SK-N-SH (cell line): ENCODE data around the gene BBS4. TPM values are rescaled to one million over a fixed set of nuclear protein-coding genes. Genes with fewer than 3 reads are reported as not detected.
"Not testable (repeated sequence)": the region's sequence is repeated elsewhere in the genome, so short reads cannot be mapped to it uniquely, and the experiment has no call there.

ENCODE experiments used
- CTCF ChIA-PET: fragments of 300-600, 350-600 bp; formaldehyde crosslinking; extraction: SDS; loops from one replicate; lab custom pipeline; 2021; lab: Yijun Ruan, JAX
- POLR2A ChIA-PET: fragments of 350-600 bp; sonication (Branson Sonifier 250); formaldehyde crosslinking; extraction: SDS; loops from one replicate; lab custom pipeline; 2020; ENCODE audit warnings: antibody characterized with exemption, inconsistent platforms; lab: Yijun Ruan, JAX
- DNase-seq: peaks from one replicate; pipeline ENCODE4 v3.0.0; 2012
- H2AFZ ChIP-seq: fragments of 200-600 bp; sonication (generic); 2 replicates; pipeline ENCODE4 v1.8.1; 2016; ENCODE audit warnings: antibody characterized with exemption, mild to moderate bottlenecking, low read depth
- H3F3A ChIP-seq: fragments of 200-600 bp; sonication (generic); replicated peaks from 2 replicates; pipeline ENCODE3; 2016; ENCODE audit warnings: antibody characterized with exemption, mild to moderate bottlenecking; ENCODE audit not compliant: insufficient read depth
- H3K27ac ChIP-seq, 2 experiments: fragments of 200-500 bp in 1 of 2; fragments of 200-600 bp in 1 of 2; sonication (Bioruptor generic) in 1 of 2; sonication (generic), shearing (Covaris generic) in 1 of 2; 2 replicates each; pipeline versions ENCODE4 v1.5.1 to v1.6.1; 2014 to 2016; ENCODE audit warnings: low read depth in 2 of 2, inconsistent platforms in 1 of 2, low read length in 1 of 2, mild to moderate bottlenecking in 1 of 2, mixed read lengths in 1 of 2
- H3K27me3 ChIP-seq: fragments of 200-600 bp; sonication (generic), shearing (Covaris generic); 2 replicates; pipeline ENCODE4 v1.6.1; 2016; ENCODE audit warnings: mixed run types; ENCODE audit not compliant: insufficient read depth
- H3K36me3 ChIP-seq, 2 experiments: fragments of 200-500 bp in 1 of 2; fragments of 200-600 bp in 1 of 2; sonication (Bioruptor generic) in 1 of 2; sonication (generic) in 1 of 2; replicated peaks in 1 of 2; 2 replicates each; pipeline versions ENCODE3 to v1.5.1; 2014 to 2016; ENCODE audit warnings: low read length in 1 of 2, mild to moderate bottlenecking in 1 of 2; ENCODE audit not compliant: insufficient read depth in 2 of 2, control insufficient read depth in 1 of 2
- H3K4me1 ChIP-seq, 2 experiments: fragments of 200-500 bp in 1 of 2; fragments of 200-600 bp in 1 of 2; sonication (Bioruptor generic) in 1 of 2; sonication (generic), shearing (Covaris generic) in 1 of 2; 2 replicates each; pipeline versions ENCODE4 v1.5.1 to v1.6.1; 2014 to 2016; ENCODE audit warnings: low read depth in 1 of 2, low read length in 1 of 2, mixed run types in 1 of 2; ENCODE audit not compliant: insufficient read depth in 2 of 2, control insufficient read depth in 1 of 2
- H3K4me2 ChIP-seq: fragments of 200-600 bp; sonication (generic), shearing (Covaris generic); 2 replicates; pipeline ENCODE4 v1.6.1; 2017; ENCODE audit warnings: mixed run types
- H3K4me3 ChIP-seq, 2 experiments: fragments of 200-500 bp in 1 of 2; fragments of 200-600 bp in 1 of 2; sonication (Bioruptor generic) in 1 of 2; sonication (generic), shearing (Covaris generic) in 1 of 2; 2 replicates each; pipeline versions ENCODE4 v1.5.1 to v1.8.1; 2014 to 2016; ENCODE audit warnings: low read depth in 2 of 2, inconsistent platforms in 1 of 2, low read length in 1 of 2, mild to moderate bottlenecking in 1 of 2, mixed read lengths in 1 of 2, moderate library complexity in 1 of 2
- H3K79me2 ChIP-seq: fragments of 200-600 bp; sonication (generic); 2 replicates; pipeline ENCODE4 v1.8.1; 2017; ENCODE audit warnings: mild to moderate bottlenecking; ENCODE audit not compliant: insufficient read depth
- H3K9ac ChIP-seq: fragments of 200-600 bp; sonication (generic); 2 replicates; pipeline ENCODE4 v1.6.1; 2017; ENCODE audit warnings: mixed run types
- H3K9me2 ChIP-seq: fragments of 200-600 bp; sonication (generic); 2 replicates; pipeline ENCODE4 v1.6.1; 2017; ENCODE audit warnings: mixed run types
- H3K9me3 ChIP-seq: fragments of 200-600 bp; sonication (generic); 2 replicates; pipeline ENCODE4 v1.6.1; 2017; ENCODE audit warnings: mixed run types, mild to moderate bottlenecking, moderate library complexity
- H4K20me1 ChIP-seq: fragments of 200-600 bp; sonication (generic); 2 replicates; pipeline ENCODE4 v1.6.1; 2017; ENCODE audit warnings: mild to moderate bottlenecking, mixed run types; ENCODE audit not compliant: insufficient read depth
- EP300 ChIP-seq, 2 experiments: IDR thresholded peaks; 2 replicates each; pipeline versions ENCODE4 v1.4.0 to v1.6.1; 2012; ENCODE audit warnings: borderline replicate concordance in 1 of 2, low read depth in 1 of 2, low read length in 1 of 2
- GABPA ChIP-seq: IDR thresholded peaks from 2 replicates; pipeline ENCODE4 v1.4.0; 2012; ENCODE audit warnings: low read depth, mild to moderate bottlenecking
- JUND ChIP-seq: IDR thresholded peaks from 2 replicates; pipeline ENCODE4 v1.4.0; 2012
- MEF2A ChIP-seq: IDR thresholded peaks from 2 replicates; pipeline ENCODE4 v1.4.0; 2012; ENCODE audit warnings: low read depth, borderline replicate concordance
- NRF1 ChIP-seq: IDR thresholded peaks from 2 replicates; pipeline ENCODE4 v1.6.1; 2012; ENCODE audit warnings: low read depth, mild to moderate bottlenecking, low read length
- RCOR1 ChIP-seq: fragments of 150-350 bp; IDR thresholded peaks from 2 replicates; pipeline ENCODE4 v1.6.1; 2017; ENCODE audit warnings: antibody characterized with exemption, low read length
- RFX5 ChIP-seq: IDR thresholded peaks from 2 replicates; pipeline ENCODE4 v1.6.1; 2012; ENCODE audit warnings: mild to moderate bottlenecking, improper control_type of control experiment, low read length
- RXRA ChIP-seq: IDR thresholded peaks from 2 replicates; pipeline ENCODE4 v1.4.0; 2012; ENCODE audit warnings: low read depth, mild to moderate bottlenecking, borderline replicate concordance
- ZBTB33 ChIP-seq: IDR thresholded peaks from 2 replicates; pipeline ENCODE4 v1.4.0; 2012; ENCODE audit warnings: low read depth, borderline replicate concordance
- WGBS: methylation state at CpG from one replicate; pipeline ENCODE4 v1.1.6; 2017; ENCODE audit warnings: low lambda C conversion rate; 5-methylcytosine and 5-hydroxymethylcytosine counted together
- polyA plus RNA-seq, 3 experiments: library from polyadenylated mRNA; depleted of rRNA; stranded (reverse); fragments of >200 nt; gene quantifications; 2 replicates each; pipeline ENCODE4 v1.2.3, GENCODE V29; 2012
- TF ChIP-seq, protein P1 (sequence below): fragments of 150-350 bp; IDR thresholded peaks from 2 replicates; pipeline ENCODE4 v1.6.1; 2016; ENCODE audit warnings: mild to moderate bottlenecking, low read depth, low read length
- TF ChIP-seq, protein P2 (sequence below): fragments of 200-600 bp; sonication (generic); IDR thresholded peaks from 2 replicates; pipeline ENCODE4 v1.6.1; 2017; ENCODE audit warnings: antibody characterized with exemption, mild to moderate bottlenecking, moderate library complexity
- TF ChIP-seq, protein P3 (sequence below): IDR thresholded peaks from 2 replicates; pipeline ENCODE4; 2012
- TF ChIP-seq, protein P4 (sequence below): fragments of 150-350 bp; IDR thresholded peaks from 2 replicates; pipeline ENCODE4 v1.6.1; 2017; ENCODE audit warnings: antibody characterized with exemption, low read length, low read depth, borderline replicate concordance

The BBS4 gene
- polyA plus RNA-seq, 1 of the 3 experiments (the other 2 are of a cell fraction): 18.5 TPM

GRCh38 chr15:72727154-72727553 lies 41.1 kb downstream of the BBS4 start:
- H3K79me2 ChIP-seq: no peaks in the 10 kb centered on the region; the same call in 1 of the 2 replicates
- H3K9me2 ChIP-seq: no peaks in the 10 kb centered on the region
- no peak overlapping the region for H2AFZ ChIP-seq
- POLR2A ChIA-PET: no interaction called here
- no peak overlapping the region for H3K4me3 ChIP-seq
- no peaks in the 10 kb centered on the region for H3K27me3 ChIP-seq
- no peaks in the 10 kb centered on the region for H3K9me3 ChIP-seq
- H3K27ac ChIP-seq: no peak overlapping the region
- peaks cover 13 to 38% of the 10 kb centered on the region in 2 experiments for H3K36me3 ChIP-seq
- H4K20me1 ChIP-seq: no peaks in the 10 kb centered on the region
- no peak overlapping the region for H3K4me2 ChIP-seq
- CTCF ChIA-PET: no interaction called here
- H3K4me1 ChIP-seq: no peaks in the 10 kb centered on the region
- no peak for DNase-seq
- H3F3A ChIP-seq: no peaks in the 10 kb centered on the region
- TF ChIP-seq MEF2A (no peak), GABPA (no peak), RCOR1 (no peak), ZBTB33 (no peak), EP300 (IDR thresholded peaks at IDR 0.05; ENCODE audit: borderline replicate concordance in 1 of 2, low read depth in 1 of 2, low read length in 1 of 2) (no peak), NRF1 (no peak), RFX5 (no peak), JUND (no peak), RXRA (no peak)
- TF ChIP-seq, protein P1, sequence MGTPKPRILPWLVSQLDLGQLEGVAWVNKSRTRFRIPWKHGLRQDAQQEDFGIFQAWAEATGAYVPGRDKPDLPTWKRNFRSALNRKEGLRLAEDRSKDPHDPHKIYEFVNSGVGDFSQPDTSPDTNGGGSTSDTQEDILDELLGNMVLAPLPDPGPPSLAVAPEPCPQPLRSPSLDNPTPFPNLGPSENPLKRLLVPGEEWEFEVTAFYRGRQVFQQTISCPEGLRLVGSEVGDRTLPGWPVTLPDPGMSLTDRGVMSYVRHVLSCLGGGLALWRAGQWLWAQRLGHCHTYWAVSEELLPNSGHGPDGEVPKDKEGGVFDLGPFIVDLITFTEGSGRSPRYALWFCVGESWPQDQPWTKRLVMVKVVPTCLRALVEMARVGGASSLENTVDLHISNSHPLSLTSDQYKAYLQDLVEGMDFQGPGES: no peak
- TF ChIP-seq, protein P2, sequence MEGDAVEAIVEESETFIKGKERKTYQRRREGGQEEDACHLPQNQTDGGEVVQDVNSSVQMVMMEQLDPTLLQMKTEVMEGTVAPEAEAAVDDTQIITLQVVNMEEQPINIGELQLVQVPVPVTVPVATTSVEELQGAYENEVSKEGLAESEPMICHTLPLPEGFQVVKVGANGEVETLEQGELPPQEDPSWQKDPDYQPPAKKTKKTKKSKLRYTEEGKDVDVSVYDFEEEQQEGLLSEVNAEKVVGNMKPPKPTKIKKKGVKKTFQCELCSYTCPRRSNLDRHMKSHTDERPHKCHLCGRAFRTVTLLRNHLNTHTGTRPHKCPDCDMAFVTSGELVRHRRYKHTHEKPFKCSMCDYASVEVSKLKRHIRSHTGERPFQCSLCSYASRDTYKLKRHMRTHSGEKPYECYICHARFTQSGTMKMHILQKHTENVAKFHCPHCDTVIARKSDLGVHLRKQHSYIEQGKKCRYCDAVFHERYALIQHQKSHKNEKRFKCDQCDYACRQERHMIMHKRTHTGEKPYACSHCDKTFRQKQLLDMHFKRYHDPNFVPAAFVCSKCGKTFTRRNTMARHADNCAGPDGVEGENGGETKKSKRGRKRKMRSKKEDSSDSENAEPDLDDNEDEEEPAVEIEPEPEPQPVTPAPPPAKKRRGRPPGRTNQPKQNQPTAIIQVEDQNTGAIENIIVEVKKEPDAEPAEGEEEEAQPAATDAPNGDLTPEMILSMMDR: no peak
- TF ChIP-seq, protein P3, sequence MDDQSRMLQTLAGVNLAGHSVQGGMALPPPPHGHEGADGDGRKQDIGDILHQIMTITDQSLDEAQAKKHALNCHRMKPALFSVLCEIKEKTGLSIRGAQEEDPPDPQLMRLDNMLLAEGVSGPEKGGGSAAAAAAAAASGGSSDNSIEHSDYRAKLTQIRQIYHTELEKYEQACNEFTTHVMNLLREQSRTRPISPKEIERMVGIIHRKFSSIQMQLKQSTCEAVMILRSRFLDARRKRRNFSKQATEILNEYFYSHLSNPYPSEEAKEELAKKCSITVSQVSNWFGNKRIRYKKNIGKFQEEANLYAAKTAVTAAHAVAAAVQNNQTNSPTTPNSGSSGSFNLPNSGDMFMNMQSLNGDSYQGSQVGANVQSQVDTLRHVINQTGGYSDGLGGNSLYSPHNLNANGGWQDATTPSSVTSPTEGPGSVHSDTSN: no peak
- TF ChIP-seq, protein P4, sequence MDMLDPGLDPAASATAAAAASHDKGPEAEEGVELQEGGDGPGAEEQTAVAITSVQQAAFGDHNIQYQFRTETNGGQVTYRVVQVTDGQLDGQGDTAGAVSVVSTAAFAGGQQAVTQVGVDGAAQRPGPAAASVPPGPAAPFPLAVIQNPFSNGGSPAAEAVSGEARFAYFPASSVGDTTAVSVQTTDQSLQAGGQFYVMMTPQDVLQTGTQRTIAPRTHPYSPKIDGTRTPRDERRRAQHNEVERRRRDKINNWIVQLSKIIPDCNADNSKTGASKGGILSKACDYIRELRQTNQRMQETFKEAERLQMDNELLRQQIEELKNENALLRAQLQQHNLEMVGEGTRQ: no peak
- no peak overlapping the region for H3K9ac ChIP-seq

GRCh38 chr15:72728249-72728648 lies 42.2 kb downstream of the BBS4 start:
- DNase-seq, H3K4me3 ChIP-seq, H2AFZ ChIP-seq, H3K27ac ChIP-seq, H3K27me3 ChIP-seq, H3F3A ChIP-seq, H3K4me2 ChIP-seq, H3K79me2 ChIP-seq, H3K4me1 ChIP-seq, H4K20me1 ChIP-seq, H3K9me2 ChIP-seq, H3K9ac ChIP-seq, H3K9me3 ChIP-seq, POLR2A ChIA-PET: not testable (repeated sequence)
- H3K36me3 ChIP-seq: peaks cover 17 to 40% of the 10 kb centered on the region in 2 experiments
- CTCF ChIA-PET: interaction anchor here (1.6 kb wide), 1 partner anchor 23 kb away, joined by 3 read pairs; no protein-coding TSS in a partner anchor
- 69% methylated on average over 1 of the region's 1 CpG for WGBS
